Loucy (cell line): ENCODE measurements around the gene PLGLB1.
"Not testable (repeated sequence)": the region's sequence is repeated elsewhere in the genome, so short reads cannot be mapped to it uniquely, and the experiment has no call there.

Source experiments
- CTCF ChIP-seq: fragments of 200-600 bp; sonication (generic); conservative IDR thresholded peaks from 2 replicates; pipeline ENCODE4 v1.5.1; 2014; ENCODE audit warnings: mild to moderate bottlenecking, antibody characterized with exemption, low read length
- EZH2phosphoT487 ChIP-seq: fragments of 200-600 bp; IDR thresholded peaks from 2 replicates; pipeline ENCODE4 v1.6.1; 2018; ENCODE audit warnings: antibody characterized with exemption, mild to moderate bottlenecking, moderate library complexity, borderline replicate concordance

GRCh38 chr2:87004398-87004797 is 17.2 kb downstream of the PLGLB1 start:
- not testable (repeated sequence) for TF ChIP-seq CTCF, EZH2phosphoT487
